Stimulated activated CD4-positive, alpha-beta T cell treated with anti-CD3 and anti-CD28 coated beads, Interleukin-2, amount 100 ng/mL, for 4 hours (primary cell): ENCODE results near the gene KIDINS220.

Source experiments
- DNase-seq: peaks from one replicate; pipeline ENCODE4 v3.0.0-alpha.2; 2020; ENCODE audit warnings: low read depth

KIDINS220 gene

DNA sequence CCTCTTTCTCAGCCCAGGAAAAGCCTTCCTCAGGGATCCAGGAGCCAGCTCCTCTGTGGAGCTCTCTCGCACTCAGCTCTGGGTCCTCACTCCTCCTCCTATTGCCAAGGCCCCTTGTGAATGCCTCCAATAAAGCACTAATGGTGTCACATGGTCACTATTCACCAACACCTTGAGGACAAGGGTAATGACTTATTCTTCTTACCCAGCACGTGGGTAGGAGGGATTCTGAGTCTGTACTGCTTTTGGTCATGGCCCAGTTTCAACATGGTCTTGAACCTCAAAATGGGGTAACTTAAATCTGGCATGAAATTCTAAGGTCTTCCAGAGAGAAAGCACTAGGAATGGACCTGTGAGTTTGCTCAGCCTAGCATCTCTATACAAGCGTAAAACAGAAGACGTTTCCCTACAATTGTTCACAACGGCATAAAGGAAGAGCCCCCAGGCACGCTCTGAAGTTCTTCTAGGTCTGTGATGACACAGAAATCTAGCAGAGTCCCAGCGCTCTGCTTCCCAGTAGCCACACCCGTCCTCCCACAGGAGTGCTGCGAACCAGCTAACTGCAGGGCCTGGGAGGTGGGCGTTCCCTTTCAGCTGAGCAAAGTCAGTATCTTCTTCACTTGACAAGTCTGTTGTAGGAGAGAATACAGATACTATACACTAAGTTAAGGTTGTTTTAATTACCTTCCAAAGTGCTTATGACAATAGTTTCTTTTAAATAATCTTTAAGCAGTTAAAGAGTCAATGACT, 14.6 kb upstream of the KIDINS220 start:
- no peak for DNase-seq

DNA sequence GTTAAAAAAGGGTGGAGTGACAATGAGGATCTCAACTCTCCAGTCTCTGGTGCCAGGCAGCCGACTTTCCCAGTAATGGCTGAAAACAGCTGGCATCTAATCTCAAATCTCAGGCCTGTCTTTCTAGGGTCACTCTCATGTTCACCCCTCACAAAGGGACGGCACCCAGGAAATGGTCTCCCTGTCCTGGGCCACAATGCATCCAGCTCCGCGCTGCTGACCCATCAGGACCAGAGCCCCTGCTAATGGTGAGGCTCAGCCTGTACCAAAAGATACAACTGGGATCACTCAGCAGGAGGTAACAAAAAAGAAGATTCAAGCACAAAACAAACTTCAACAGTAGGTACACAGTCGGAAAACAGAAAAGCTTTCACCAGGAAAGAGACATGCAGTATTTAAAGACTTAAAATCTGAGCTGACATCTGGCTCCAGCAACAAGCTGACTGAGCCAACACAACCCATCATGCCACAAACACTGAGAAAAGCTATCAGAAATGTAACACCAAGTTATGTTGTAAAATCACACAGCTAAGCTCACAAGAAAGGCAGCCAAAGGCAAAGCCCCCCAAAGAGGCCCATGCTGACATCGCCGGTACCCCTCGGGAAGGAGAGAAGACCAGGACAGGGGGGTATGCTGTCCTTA, 13.6 kb upstream of the KIDINS220 start:
- no peak for DNase-seq

DNA sequence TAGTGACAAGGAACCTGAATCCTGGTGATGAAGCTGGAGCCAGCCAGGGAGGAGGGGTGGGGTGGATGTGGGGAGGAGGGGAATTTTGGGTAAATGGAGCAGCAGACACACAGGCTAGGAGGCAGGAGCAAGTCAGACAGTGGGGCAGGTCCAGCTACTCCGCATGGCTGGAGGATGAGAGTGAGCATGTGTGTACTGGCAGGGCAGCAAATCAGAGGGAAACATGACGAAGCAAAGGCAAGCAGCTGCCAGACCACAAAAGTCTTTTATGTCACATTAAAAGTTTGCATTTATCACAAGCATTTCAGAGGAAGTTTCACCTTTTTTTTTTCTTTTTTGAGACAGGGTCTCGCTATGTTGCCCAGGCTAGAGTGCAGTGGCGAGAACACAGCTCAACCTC, 11.9 kb upstream of the KIDINS220 start:
- DNase-seq: no peak

DNA sequence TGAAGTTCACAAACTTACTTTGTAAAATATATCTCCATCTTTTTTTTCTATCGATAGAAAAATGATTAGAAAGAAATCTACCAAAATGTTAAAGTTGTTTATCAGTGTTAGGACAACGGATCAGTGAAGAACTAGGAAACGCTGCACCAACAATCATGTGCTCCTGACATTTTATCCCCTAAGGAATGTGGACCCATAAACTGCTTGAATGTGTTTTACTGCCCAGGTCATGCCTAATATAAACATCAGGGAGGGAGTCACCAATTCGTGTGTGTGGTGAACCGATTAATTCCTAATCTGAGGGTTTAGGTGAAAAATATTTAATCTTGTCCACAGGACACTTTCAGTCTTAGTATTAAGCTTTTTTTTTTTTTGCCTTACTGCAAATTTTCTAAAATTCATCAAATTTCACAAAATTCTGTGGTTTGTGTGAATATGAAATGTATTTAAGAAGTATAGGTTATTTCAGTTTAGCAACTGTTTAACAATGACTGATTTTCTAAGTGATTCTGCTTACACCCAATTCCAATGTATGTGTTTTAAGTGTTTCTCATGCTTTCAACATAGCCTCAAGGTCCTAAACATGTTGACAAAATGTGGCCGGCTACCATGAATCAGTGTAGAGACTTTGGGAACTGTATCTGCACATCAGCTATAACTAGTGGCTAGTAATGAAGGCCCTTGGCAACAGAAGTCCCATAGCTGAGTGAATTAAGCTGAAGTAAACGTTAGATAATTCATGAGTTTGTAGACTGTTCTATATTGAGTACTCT, 11.1 kb upstream of the KIDINS220 start:
- DNase-seq: no peak

DNA sequence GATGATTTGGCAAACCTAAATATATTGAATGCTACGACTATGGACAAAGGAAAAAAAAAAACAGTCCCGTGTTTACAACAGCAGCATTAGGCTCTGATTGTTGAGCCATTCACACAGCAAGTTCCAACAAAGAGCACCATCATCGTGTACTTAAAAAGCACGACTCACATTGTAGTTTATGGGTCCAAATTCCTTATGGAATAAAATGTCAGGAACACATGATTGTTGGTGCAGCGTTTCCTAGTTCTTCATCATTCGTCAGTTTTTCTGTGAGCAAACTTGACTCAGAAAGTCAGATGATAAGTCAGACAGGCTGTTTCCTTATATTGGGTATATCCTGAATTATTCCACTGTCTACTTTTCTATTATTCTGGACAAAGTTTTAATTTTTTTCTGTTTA, 10.0 kb upstream of the KIDINS220 start:
- DNase-seq: no peak

DNA sequence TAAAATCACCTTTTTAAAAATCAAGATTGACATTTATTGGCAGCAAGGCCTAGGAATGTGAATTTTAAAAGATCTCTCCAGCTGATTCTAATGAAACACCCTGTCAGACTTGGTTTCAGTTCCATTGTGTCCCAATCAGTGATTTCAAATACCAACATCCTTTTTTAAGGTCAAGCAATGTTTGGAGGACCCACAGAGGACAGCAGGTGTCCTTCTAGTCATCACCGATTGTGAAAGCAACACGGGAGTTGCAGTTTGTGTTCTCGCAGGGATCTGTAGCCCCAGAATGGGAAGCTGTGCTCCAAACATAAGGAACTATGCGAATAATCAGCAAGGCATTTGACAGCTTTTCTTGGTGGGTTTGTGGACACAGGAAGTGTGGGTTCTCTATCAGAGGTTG, 4.5 kb upstream of the KIDINS220 start:
- no peak for DNase-seq

DNA sequence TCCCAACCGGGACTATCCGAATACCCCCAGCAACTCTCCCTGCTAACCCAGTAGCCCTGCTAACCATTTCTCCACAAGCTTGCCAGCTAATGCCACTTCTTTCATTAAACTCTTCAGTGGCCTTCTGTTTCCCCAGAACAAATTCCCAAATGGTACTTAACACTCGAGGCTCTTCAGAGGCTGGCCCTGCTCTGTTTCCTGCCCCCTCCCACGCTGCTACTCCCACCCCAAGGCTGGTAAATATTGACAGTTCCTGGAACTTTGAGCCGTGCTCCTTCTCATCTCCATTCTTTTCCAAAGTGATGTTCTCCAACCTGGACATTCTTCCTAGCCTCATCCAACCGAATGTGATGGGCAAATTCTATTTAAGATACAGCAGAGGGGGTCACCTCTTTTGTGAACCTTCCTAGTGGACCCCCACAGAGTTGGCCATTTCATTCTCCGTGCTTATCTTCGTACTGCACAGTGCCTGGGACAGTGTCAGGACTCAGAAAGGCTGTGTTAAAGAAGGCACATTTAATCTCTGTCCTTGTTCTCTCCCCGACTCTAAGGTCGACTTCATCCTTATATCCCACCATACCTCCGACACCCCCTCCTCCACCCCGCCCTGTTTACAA, 3.2 kb upstream of the KIDINS220 start:
- DNase-seq: no peak

DNA sequence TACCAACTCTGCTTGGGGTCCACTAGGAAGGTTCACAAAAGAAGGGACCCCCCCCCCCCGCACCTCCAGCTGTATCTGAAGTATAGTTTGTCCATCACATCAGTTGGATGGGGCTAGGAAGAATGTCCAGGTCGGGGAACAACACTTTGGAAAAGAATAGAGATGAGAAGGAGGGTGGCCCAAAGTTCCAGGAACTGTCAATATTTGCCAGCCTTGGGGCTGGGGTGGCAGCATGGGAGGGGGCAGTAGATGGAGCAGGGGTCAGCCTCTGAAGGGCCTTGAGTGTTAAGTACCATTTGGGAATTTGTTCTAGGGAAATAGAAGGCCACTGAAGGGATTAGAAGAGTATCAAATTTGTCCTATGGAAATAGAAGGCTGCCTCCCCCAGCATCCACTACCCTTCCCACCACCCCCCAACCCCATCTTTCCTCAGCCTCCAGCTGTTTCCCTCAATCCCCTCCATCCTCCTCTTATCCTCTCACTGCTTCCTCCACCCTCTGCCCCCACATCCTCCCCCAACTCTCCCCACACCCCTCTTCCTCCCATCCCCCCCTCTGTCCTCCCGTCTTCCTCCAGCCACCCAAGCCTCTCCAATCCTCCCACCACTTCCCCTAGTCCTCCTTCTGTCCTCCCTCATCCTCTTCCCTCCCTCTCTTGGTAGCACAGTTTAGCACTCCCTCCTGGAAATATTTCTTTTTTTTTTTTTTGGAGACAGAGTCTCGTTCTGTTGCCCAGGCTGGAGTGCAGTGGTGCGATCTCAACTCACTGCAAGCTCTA, 2.0 kb upstream of the KIDINS220 start:
- no peak for DNase-seq

DNA sequence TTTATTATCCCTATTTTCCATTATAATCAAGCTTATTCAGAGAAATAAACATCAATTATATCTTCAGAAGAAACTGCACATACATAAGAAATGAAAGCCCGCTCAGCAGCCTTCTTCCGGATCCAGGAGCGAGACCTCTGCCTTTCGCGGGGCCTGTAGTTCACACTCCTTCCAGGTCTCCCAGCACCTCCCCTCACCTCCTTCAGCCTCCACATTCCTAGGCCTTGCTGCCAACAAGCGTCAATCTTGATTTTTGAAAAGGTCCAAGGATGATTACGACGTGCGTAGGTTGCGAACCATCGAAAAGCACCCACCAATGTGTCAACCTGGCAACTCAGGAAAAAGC, 355 bp upstream of the KIDINS220 start:
- no peak for DNase-seq

DNA sequence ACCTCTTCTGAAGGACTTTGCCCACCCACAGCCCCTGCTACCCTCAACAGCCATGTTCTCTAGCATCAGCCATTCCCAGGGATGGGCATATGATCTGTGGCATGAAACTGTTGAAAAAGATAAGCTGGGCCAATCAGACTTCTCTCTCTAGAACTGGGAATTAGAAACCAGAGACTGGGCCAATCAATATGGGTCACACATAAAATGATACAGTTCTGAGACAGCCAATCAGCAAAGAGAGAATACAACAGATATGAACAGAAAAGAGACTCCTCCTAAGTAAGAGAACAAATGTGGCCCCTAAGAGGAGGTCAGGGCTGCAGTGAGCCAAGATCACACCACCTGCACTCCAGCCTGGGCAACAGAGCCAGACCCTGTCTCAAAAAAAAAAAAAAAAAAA, 2.1 kb downstream of the KIDINS220 start:
- no peak for DNase-seq

DNA sequence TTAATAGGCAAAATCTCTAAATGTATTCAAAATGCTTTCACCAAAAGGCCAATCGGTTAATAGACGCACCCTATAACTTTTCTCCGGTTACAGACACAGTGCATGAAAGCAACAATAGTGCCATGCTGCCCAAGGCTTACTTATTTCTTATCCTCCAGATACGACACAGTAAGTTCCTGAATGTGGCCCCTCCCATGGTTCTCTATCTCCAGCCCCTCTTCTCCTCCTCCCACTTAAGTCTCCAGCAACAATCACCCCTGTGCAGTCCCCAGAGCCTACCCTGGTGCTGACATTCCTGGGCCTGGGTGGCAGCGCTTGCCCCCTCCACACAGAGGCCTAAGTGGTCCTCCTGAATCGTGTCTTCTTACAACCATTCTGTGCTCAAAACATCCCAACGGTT, 3.6 kb downstream of the KIDINS220 start:
- DNase-seq: no peak

DNA sequence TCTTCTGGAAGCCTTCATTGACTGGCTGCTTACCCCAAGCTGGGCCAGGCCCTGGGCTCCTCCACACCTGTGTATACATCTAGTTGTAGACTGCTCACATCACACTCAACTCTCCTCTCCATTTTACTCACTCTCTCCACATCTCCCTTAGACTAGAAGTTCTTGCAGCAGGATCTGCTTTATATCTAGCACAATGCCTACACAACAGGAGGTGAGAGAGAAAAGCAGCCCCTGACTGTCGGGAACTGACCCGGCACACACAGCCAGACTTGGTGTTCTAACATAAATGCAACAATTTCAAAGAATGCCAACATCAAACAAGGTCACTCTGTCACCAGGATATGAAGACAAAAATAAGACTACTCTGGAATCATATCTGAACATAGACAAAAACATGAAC, 5.9 kb downstream of the KIDINS220 start:
- DNase-seq: no peak

DNA sequence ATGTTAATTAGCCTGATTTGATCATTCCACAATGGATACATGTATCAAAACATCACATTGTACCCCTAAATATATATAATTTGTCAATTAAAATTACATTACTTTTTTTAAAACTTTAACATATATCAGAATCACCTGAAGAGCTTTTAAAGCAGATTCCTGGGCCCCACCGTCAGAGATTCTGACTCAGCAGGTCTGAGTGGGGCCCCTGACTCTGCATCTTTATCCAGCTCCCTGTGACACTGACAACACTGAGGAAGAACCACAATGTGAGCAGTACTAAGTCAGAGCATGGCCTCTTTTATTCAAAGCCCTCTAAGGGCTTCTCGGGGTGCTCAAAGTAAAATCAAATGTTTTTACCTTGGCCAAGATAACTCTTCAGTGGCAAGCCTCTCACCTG, 9.7 kb downstream of the KIDINS220 start:
- no peak for DNase-seq

DNA sequence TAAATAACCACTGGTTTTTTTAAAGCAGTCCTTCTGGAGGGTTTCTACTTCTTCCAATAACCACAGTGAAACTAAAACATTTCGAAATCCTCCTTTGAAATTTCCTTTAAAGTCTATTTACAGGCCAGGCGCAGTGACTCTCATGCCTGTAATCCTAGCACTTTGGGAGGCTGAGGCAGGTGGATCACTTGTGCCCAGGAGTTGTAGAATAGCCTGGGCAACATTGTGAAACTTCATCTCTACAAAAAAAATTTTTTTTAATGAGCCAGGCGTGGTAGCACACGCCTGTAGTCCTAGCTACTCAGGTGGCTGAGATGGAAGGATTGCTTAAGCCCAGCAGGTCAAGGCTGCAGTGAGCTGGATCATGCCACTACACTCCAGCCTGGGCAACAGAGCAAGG, 15.2 kb downstream of the KIDINS220 start:
- no peak for DNase-seq

DNA sequence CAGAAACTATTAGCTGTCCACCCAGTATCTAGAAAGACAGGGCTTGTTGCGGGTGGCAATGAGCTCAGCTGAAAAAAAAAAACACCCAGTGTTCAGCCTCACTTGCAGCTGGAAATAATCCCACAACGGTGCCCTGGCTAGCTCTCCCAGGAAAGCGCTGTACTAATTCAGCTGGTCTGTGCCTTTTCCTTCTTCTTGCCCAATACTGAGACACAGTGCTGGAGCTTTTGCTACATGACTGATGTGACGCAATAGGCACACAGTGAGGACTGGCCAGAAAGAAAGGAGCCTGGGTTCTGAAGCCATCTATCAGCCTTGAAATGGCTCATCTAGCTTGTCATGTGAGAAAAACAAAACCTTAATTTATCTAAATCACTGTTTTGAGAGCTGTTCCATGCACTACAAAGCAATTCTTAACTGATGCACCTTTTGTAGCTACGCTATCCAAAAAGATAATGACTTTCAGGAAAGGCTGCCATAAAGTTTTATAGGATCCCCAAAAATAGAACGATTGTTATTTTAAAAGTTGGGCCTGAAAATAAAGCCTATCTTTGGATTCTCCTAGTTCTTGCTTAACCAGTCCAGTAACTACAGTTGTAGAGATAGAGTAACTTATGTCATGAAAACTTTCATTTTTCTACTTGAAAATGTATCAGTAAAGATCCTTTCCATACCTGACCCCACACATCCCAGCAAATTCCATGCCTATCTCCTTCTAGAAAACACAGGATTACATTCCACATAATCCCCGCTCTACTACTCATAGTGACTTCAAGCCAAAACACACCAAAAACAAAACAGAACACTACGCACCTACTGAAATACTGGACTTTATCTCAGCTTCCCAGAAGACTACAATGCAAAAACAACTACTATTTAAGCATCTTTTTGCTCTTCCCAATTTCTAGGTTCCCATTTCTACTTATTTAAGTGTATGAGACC, 15.9 kb downstream of the KIDINS220 start:
- DNase-seq: no peak

DNA sequence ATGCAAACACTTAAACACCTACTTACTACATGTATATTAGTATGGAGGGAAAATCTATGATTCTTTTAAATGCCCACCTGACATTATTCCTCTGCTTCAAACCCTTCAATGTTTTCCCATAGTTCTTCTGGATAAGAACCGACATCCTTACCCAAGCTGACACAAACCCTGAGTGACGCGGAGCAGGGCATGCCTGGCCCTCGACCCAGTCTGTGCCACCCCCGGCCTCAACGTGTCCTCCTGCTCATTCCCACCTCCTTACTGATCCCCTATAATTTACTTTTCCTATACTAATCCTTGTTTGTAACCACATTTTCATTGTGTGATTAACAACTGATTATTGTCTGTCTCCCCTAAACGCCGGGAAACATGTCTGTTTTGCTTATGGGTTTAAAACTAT, 17.5 kb downstream of the KIDINS220 start:
- DNase-seq: no peak

DNA sequence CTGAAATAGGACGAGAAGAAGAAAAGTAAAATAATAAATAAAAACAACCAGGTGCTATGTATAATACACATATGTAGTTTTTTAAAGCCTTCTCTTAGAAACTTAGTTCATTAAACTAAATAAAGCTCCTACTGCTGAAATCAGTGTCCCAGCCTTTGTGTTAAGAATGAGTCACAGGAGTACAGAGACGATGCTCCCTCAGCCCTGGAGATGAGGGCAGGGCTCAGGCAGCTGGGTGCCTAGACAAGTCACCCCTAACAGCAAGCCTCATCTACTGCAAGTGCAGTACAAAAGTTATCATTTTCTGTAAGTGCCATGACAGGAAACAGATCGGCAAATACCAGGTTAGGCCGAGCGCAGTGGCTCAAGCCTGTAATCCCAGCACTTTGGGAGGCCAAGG, 18.2 kb downstream of the KIDINS220 start:
- no peak for DNase-seq

DNA sequence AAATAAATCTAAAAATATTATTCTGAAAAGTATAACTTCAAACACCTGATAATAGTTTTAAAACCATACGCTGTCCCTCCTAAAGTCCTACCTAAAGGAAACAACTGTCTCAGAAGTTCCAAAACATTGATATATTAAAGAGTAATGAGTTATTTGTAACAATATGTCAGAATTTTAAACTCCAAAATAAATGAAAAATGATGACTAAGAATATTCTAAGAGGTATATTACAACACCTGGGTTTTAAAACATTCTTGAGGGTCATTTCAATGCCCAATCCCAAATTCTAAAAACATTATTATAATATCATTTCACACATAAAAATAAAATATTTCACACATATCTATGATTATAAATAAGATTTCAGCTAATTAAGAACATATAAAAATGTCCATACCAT, 20.2 kb downstream of the KIDINS220 start:
- DNase-seq: no peak

DNA sequence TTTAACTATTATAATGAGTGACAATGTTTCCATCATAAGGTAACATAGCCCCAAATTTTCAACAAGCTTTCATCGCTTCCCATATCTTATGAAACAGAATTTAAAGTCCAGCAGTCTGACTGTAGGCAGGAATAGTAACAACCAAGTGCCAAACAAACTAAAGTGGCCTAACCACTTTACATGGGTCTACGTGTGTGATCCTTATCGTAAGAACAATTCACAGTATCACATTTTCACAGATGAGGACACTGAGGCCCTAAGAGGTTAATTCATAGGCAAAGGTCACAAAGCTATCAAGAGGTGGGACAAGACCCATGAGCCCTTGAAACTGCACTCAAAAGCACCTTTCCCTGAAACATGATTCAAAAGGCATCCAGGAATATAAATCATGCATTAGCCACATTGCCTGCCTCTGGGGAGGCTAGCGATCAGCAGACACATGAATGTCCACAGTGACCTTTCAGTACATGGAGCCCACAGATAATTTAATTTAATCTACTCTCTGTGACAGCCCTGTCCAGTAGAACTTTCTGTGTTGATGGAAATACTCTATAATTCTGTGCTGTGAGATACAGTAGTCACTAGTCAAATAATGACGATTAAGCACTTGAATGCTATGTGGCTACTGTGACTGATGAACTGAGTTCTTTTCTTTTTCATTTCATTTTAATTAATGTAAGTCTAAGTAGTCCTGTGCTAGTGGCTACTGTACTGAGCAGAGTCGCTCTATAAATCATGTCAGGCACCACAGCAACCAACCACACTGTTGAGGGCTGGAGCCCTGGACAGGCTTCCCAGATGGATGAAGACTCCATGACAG, 30.3 kb downstream of the KIDINS220 start:
- no peak for DNase-seq
